Right cardiac atrium (tissue), 5 donors: ENCODE measurements around the gene FAM98A. TPM values are rescaled to one million over a fixed set of nuclear protein-coding genes. Genes with fewer than 3 reads are reported as not detected.

Experiments
- ATAC-seq, 2 donors: fragments of 200-7000 bp; cut with Tn5 transposase; one replicate each; pipeline versions ENCODE4 v1.8.0 to v1.9.1; 2020; ENCODE audit warnings: moderate library complexity in 2 of 2, mild to moderate bottlenecking in 1 of 2
- DNase-seq, 3 donors: peaks; one replicate each; pipeline ENCODE4 v3.0.0-alpha.2; 2020
- H3K27ac ChIP-seq: one replicate; pipeline ENCODE4 v1.5.1; 2013; ENCODE audit warnings: mild to moderate bottlenecking, low read length, control low read depth, moderate library complexity
- H3K27me3 ChIP-seq: one replicate; pipeline ENCODE4 v1.6.1; 2013; ENCODE audit not compliant: control insufficient read depth, insufficient read depth
- H3K4me1 ChIP-seq: one replicate; pipeline ENCODE4 v1.6.1; 2013; ENCODE audit warnings: low read length; ENCODE audit not compliant: control insufficient read depth, insufficient read depth
- H3K4me3 ChIP-seq: one replicate; pipeline ENCODE4 v1.5.1; 2013; ENCODE audit warnings: low read length, control low read depth
- H3K9me3 ChIP-seq: one replicate; pipeline ENCODE4 v1.6.1; 2013; ENCODE audit warnings: low read length; ENCODE audit not compliant: control insufficient read depth
- WGBS: extraction: QIAGEN DNeasy Blood & Tissue Kit; methylation state at CpG from one replicate; pipeline ENCODE4 v1.1.7; 2013; 5-methylcytosine and 5-hydroxymethylcytosine counted together
- intact Hi-C, 4 donors: fragments of 100-400 bp; cut with DNase I; formaldehyde crosslinking; loops; one replicate each; pipeline versions ENCODE4 v1.11.0 to v1.14.0; 2022 to 2023
- polyA plus RNA-seq: library from polyadenylated mRNA; stranded (reverse); fragments of 200-250 nt; gene quantifications from one replicate; pipeline ENCODE4 v1.2.3, GENCODE V29; 2013
- total RNA-seq, 4 donors: library from RNA; stranded (reverse); fragmentation: NEBNext Ultra II Directional; extraction: Animal tissue kit (Norgen Biotek cat#: 25700); gene quantifications; one replicate each; pipeline ENCODE4 v1.2.1, GENCODE V29; 2021
- donor health status: healthy with polysubstance abuse.
- donor health status: DM: no; HTN: yes; CAD: no.
- donor health status: DM: no; HTN: no; CAD: no.
- donor health status: DM: no; HTN: yes; CAD: no; lungs with severe emphysema.
- donor health status: DM: yes; HTN: yes; CAD: no.

FAM98A gene
- total and polyA plus RNA-seq, 5 donors = 39.8 to 83.5 (median 71.6) TPM

- WGBS = 79% methylated on average over 2 of the region's 2 CpGs
Measured at GRCh38 chr2:33570681-33571080, 28.4 kb downstream of the FAM98A start.

GRCh38 chr2:33561872-33562271, 37.2 kb downstream of the FAM98A start:
- DNase-seq = no peak
- Histone ChIP-seq H3K9me3 (no peaks in the 10 kb centered on the region), H3K27me3 (no peaks in the 10 kb centered on the region), H3K4me1 (peaks cover 4% of the 10 kb centered on the region), H3K27ac (no peak overlapping the region), H3K4me3 (no peak overlapping the region)
- no peak for ATAC-seq
- intact Hi-C loops = no loop called here

More at GRCh38 chr2:33570681-33571080, 28.4 kb downstream of the FAM98A start:
- Histone ChIP-seq H3K4me1 (no peaks in the 10 kb centered on the region), H3K4me3 (no peak overlapping the region), H3K27ac (no peak overlapping the region), H3K27me3 (no peaks in the 10 kb centered on the region), H3K9me3 (no peaks in the 10 kb centered on the region)
- no peak for DNase-seq
- ATAC-seq = no peak
- intact Hi-C loops = no loop called here

GRCh38 chr2:33560017-33560416, 39.1 kb downstream of the FAM98A start:
- no peak for ATAC-seq
- Histone ChIP-seq H3K4me1 (peaks cover 4% of the 10 kb centered on the region), H3K9me3 (no peaks in the 10 kb centered on the region), H3K27ac (no peak overlapping the region), H3K27me3 (no peaks in the 10 kb centered on the region), H3K4me3 (no peak overlapping the region)
- DNase-seq = no peak
- WGBS = 36% methylated on average over 2 of the region's 2 CpGs
- intact Hi-C loops = no loop called here

GRCh38 chr2:33559328-33559727, 39.8 kb downstream of the FAM98A start:
- Histone ChIP-seq H3K27me3 (no peaks in the 10 kb centered on the region), H3K4me3 (no peak overlapping the region), H3K9me3 (no peaks in the 10 kb centered on the region), H3K27ac (no peak overlapping the region), H3K4me1 (peaks cover 4% of the 10 kb centered on the region)
- intact Hi-C loops = no loop called here
- ATAC-seq = no peak
- DNase-seq = no peak
- 95% methylated on average over 3 of the region's 3 CpGs for whole genome bisulfite sequencing

GRCh38 chr2:33555681-33556080, 43.4 kb downstream of the FAM98A start:
- ATAC-seq (no peak), DNase-seq (no peak)
- no peak overlapping the region for H3K4me3 ChIP-seq
- no peaks in the 10 kb centered on the region for H3K27me3 ChIP-seq
- H3K4me1 ChIP-seq = peaks cover 4% of the 10 kb centered on the region
- intact Hi-C loops = loop anchor here in 1 of 4 donors (2.0 kb wide), 1 partner anchor 73 kb away; no protein-coding TSS in a partner anchor
- H3K27ac ChIP-seq = no peak overlapping the region
- no peaks in the 10 kb centered on the region for H3K9me3 ChIP-seq
- 50% methylated on average over 3 of the region's 3 CpGs for WGBS

GRCh38 chr2:33552758-33553461, 46.2 kb downstream of the FAM98A start:
- intact Hi-C loops = no loop called here
- DNase-seq (no peak), ATAC-seq (no peak)
- H3K27me3 ChIP-seq = no peaks in the 10 kb centered on the region
- no peak overlapping the region for H3K4me3 ChIP-seq
- H3K4me1 ChIP-seq = no peaks in the 10 kb centered on the region
- WGBS = 71% methylated on average over 1 of the region's 1 CpG
- H3K9me3 ChIP-seq = no peaks in the 10 kb centered on the region
- H3K27ac ChIP-seq = no peak overlapping the region

- WGBS = 97% methylated on average over 3 of the region's 3 CpGs
- ATAC-seq = no peak
- intact Hi-C loops = no loop called here
Measured at GRCh38 chr2:33550206-33550605, 48.9 kb downstream of the FAM98A start.

GRCh38 chr2:33541243-33541642, 57.9 kb downstream of the FAM98A start:
- DNase-seq (no peak), ATAC-seq (no peak)
- intact Hi-C loops = no loop called here
- Histone ChIP-seq H3K4me3 (no peak overlapping the region), H3K27me3 (no peaks in the 10 kb centered on the region), H3K27ac (no peak overlapping the region), H3K4me1 (peaks cover 1% of the 10 kb centered on the region), H3K9me3 (no peaks in the 10 kb centered on the region)
- 66% methylated on average over 4 of the region's 4 CpGs for WGBS

More at GRCh38 chr2:33550206-33550605, 48.9 kb downstream of the FAM98A start:
- DNase-seq = no peak
- Histone ChIP-seq H3K4me1 (no peaks in the 10 kb centered on the region), H3K9me3 (no peaks in the 10 kb centered on the region), H3K27me3 (no peaks in the 10 kb centered on the region), H3K27ac (no peak overlapping the region), H3K4me3 (no peak overlapping the region)

GRCh38 chr2:33535421-33535820, 63.7 kb downstream of the FAM98A start:
- WGBS = 45% methylated on average over 3 of the region's 3 CpGs
- no peaks in the 10 kb centered on the region for H3K9me3 ChIP-seq
- peak in 2 of 3 donors; percentile 57 to 71 for DNase-seq
- H3K4me1 ChIP-seq = peaks cover 6% of the 10 kb centered on the region
- peak; percentile 67 to 68 for ATAC-seq
- intact Hi-C loops = loop anchor here in 2 of 4 donors (10.0 kb wide), 2 partner anchors 51 to 61 kb away; partner anchors contain the start of gene RASGRP3 (in 1 of the 2)
- peak overlapping the region; percentile 75 for H3K27ac ChIP-seq
- H3K27me3 ChIP-seq = no peaks in the 10 kb centered on the region
- H3K4me3 ChIP-seq = no peak overlapping the region

Other genes starting within 250 kb of the FAM98A start
- 10 to 100 TPM; 38.2 to 61.6 (median 49.6) TPM for gene RASGRP3, start 122.7 kb downstream of the FAM98A start, total RNA-seq
- 22.7 TPM for gene RASGRP3, start 122.7 kb downstream of the FAM98A start, polyA plus RNA-seq